Naive B cell (primary cell): ENCODE measurements around the gene MAN1C1. TPM values are rescaled to one million over a fixed set of nuclear protein-coding genes. Genes with fewer than 3 reads are reported as not detected.
A peak's percentile ranks its signal among the peaks of the same experiment; 100 is the strongest.

Source experiments
- ATAC-seq, 2 donors: fragments of 150-1000 bp; cut with Tn5 transposase; 2 replicates each; pipeline ENCODE4 v1.10.0; 2021; ENCODE audit warnings: low read depth in 2 of 2, mild to moderate bottlenecking in 2 of 2, moderate library complexity in 2 of 2
- DNase-seq: peaks from one replicate; pipeline ENCODE4 v3.0.0; 2022
- H3K27ac Mint-ChIP-seq, 6 donors: one replicate each; pipeline ENCODE4 v1.8.0; 2020 to 2022; ENCODE audit warnings: mild to moderate bottlenecking in 6 of 6, mixed read lengths in 6 of 6, moderate library complexity in 5 of 6, inconsistent platforms in 2 of 6
- H3K27me3 Mint-ChIP-seq, 3 donors: one replicate each; pipeline ENCODE4 v1.8.0; 2021 to 2022; ENCODE audit warnings: mixed read lengths in 3 of 3, mild to moderate bottlenecking in 1 of 3
- H3K36me3 Mint-ChIP-seq, 2 donors: one replicate each; pipeline ENCODE4 v1.8.0; 2020 to 2022; ENCODE audit warnings: mixed read lengths in 2 of 2, inconsistent platforms in 1 of 2, mild to moderate bottlenecking in 1 of 2
- H3K4me1 Mint-ChIP-seq, 3 donors: one replicate each; pipeline ENCODE4 v1.8.0; 2020 to 2022; ENCODE audit warnings: mixed read lengths in 3 of 3, inconsistent platforms in 1 of 3, mild to moderate bottlenecking in 1 of 3, moderate library complexity in 1 of 3
- H3K4me3 Mint-ChIP-seq, 8 donors: one replicate each; pipeline ENCODE4 v1.8.0; 2020 to 2022; ENCODE audit warnings: mild to moderate bottlenecking in 8 of 8, mixed read lengths in 8 of 8, moderate library complexity in 8 of 8, inconsistent platforms in 2 of 8
- H3K9me3 Mint-ChIP-seq, 7 donors: one replicate each; pipeline ENCODE4 v1.8.0; 2020 to 2022; ENCODE audit warnings: mixed read lengths in 7 of 7, mild to moderate bottlenecking in 5 of 7, inconsistent platforms in 2 of 7, moderate library complexity in 1 of 7
- polyA plus RNA-seq, 6 donors: library from polyadenylated mRNA; unstranded; fragments of 300-500 nt; fragmentation: Illumina TruSeq; gene quantifications; one replicate each; pipeline ENCODE4 v1.2.3, GENCODE V29; 2021; ENCODE audit warnings: low read depth in 6 of 6

The MAN1C1 gene
- polyA plus RNA-seq, 6 donors from 2014 or later, result 0.16 to 0.52 (median 0.44) TPM; not detected in 3

DNA sequence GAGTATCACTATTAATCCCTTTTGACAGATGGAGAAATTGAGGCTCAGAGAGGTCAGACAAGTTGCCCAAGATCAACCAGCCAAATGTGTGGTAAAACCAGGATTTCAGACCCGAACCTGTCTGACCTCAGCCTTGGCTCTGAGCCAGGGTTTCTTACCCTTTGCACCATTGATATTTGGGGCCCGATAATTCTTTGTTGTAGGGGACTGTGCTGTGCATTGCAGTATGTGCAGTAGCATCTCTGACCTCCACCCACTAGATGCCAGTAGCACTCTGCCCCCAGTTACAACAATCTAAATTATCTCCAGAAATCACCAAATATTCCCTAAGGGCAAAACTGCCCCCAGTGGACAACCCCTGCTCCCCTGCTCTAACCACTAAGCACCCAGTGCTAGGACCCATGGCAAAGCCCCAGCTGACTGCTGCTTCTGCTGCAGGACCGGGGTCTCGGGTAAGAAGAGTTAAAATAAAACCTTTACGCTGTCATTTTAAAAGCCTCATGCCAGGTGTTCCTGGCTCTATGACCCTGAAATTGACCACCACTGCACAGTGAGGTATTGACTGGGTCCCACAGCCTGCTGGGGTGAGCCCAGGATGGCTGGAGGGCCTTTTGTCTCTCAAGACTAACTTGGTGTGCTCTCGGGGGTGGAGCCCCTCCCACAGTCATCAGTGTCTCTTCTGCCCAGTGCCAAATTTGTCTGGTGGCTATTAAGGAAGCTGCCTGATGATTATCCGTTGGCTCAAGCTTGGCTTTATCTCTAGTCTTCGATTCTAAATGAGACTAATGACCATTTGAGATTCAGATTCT, 5.6 kb upstream of the MAN1C1 start:
- Mint-ChIP-seq H3K9me3 (no peaks in the 10 kb centered on the region), H3K27me3 (peaks cover 16 to 26% (median 23%) of the 10 kb centered on the region in 3 donors), H3K4me1 (peaks cover 12 to 19% (median 17%) of the 10 kb centered on the region in 3 donors), H3K27ac (no peak overlapping the region), H3K4me3 (no peak overlapping the region), H3K36me3 (no peaks in the 10 kb centered on the region)
- DNase-seq (no peak), ATAC-seq (no peak)

DNA sequence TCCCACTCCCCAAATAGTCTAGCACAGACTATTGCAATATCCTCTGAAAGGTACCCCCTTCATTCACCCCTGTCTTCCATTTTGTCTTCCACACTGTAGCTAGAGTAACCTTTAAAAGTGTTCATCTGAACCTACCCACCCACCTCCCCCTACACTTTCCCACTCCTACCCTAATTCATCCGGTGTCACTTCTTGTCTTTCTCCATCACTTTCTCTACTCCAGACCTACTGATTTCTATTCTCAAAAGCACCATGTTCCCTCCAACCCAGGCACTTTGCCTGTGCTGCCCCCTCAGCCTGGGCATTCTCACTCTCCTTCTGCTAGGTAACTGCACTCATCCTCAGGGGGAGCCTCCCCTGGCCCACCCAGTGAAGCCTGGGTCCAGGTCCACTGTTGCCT, 4.7 kb upstream of the MAN1C1 start:
- Mint-ChIP-seq H3K27ac (peak overlapping the region in 2 of 6 donors; percentile 2 to 30), H3K36me3 (no peaks in the 10 kb centered on the region), H3K9me3 (no peaks in the 10 kb centered on the region), H3K4me3 (no peak overlapping the region), H3K4me1 (peaks cover 12 to 19% (median 17%) of the 10 kb centered on the region in 3 donors), H3K27me3 (peaks cover 14 to 23% (median 23%) of the 10 kb centered on the region in 3 donors)
- ATAC-seq (no peak), DNase-seq (no peak)

DNA sequence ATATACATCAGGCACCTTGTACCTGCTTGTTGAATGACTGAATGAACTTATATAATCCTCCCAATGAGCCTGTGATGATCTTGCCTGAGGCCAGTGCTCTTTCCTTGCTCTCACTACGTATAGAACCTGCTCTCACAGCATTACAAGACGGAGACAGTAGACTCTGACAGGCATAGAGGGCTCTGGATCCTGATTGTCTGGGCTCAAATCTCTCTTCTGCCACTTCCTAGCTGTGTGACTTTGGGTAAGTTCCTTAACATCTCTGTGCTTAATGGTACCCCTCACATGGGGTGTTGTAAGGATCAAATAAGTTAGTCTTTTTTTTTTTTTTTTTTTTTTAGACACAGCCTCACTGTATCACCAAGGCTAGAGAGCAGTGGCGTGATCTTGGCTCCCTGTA, 4.2 kb upstream of the MAN1C1 start:
- Mint-ChIP-seq H3K9me3 (no peaks in the 10 kb centered on the region), H3K4me3 (no peak overlapping the region), H3K27me3 (peaks cover 14 to 23% (median 23%) of the 10 kb centered on the region in 3 donors), H3K4me1 (peaks cover 12 to 19% (median 17%) of the 10 kb centered on the region in 3 donors), H3K27ac (no peak overlapping the region), H3K36me3 (no peaks in the 10 kb centered on the region)
- ATAC-seq (no peak), DNase-seq (no peak)

DNA sequence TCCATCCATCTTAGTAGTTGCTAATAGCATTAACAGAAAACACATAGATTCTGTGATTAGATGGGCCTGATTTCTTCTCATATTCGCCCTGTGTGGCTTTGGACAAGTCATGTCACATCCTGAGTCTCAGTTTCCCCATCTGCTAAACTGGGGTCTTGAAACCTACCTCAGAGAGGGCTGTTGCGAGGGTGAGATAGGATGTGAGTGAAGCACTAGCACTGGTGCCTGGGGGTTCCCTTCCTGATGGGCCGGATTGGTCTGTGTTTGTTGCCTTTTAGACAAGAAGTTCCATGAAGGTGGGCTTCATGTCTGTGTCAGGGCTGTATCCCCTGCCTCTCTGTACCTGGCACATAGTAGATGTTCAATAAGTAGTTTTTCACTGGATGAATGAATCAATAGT, 3.5 kb upstream of the MAN1C1 start:
- Mint-ChIP-seq H3K27ac (no peak overlapping the region), H3K27me3 (peaks cover 15 to 24% (median 23%) of the 10 kb centered on the region in 3 donors), H3K36me3 (no peaks in the 10 kb centered on the region)

DNA sequence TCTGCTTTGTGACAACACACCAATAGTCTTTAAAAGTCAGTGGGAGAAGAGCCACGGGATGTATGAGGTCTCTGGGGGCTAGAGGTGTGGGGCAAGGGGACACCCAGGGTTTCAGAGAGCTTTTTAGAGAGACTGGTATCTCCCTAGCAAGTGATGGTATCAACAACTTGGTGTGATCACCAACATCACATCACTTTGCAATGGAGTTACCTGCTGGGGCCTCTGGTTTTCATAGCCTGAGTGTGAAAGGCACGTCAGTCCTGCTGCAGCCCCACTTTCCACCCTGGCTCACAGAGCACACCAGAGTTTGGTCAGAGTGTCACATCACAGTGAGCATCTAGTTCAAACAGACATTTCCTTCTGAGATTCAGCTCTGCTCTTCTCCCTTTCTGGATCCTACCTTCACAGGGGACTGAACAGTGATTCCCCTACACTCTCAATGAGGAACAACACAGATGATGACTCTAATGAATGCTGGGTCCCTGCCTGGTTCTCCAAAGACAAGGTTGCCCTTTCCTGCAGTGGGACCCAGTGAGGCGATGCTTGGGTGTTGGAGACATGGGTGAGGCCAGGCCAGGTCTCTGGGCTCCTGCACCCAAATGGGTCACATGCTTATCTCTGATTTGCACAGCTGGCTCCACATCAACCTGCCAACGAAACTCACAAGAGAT, 2.0 kb upstream of the MAN1C1 start:
- H3K27ac Mint-ChIP-seq, result peak overlapping the region in 1 of 6 donors; percentile 56
- no peaks in the 10 kb centered on the region for H3K36me3 Mint-ChIP-seq

More for the DNA sequence above, 3.5 kb upstream of the MAN1C1 start:
- ATAC-seq, result no peak
- H3K9me3 Mint-ChIP-seq, result no peaks in the 10 kb centered on the region
- H3K4me1 Mint-ChIP-seq, result peaks cover 12 to 20% (median 18%) of the 10 kb centered on the region in 3 donors
- no peak for DNase-seq
- peak overlapping the region in 1 of 8 donors; percentile 67 for H3K4me3 Mint-ChIP-seq

DNA sequence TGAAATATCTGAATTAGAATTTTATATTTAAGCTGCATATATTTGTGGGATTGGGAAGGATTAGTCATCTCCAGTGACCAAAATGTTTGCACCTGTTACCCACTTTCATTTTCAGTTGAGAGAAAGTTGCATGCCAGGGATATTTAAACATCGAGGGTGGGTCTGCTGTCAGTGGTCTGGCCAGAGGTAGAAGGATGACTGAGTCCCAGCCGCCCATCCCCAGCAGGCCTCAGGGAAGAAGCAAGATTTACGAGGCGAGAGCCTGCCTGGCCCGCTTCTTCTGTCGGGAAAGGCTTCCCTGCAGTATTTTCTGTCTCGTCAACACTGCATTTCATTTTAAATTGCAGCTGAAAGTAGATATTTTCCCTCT, 1.4 kb upstream of the MAN1C1 start:
- ATAC-seq (no peak), DNase-seq (no peak)
- H3K27me3 Mint-ChIP-seq, result peaks cover 19 to 43% (median 36%) of the 10 kb centered on the region in 3 donors
- H3K4me3 Mint-ChIP-seq, result peak overlapping the region in 7 of 8 donors; percentile 40 to 87 (median 70)
- H3K36me3 Mint-ChIP-seq, result no peaks in the 10 kb centered on the region
- H3K9me3 Mint-ChIP-seq, result no peaks in the 10 kb centered on the region
- H3K4me1 Mint-ChIP-seq, result peaks cover 21 to 34% (median 26%) of the 10 kb centered on the region in 3 donors
- peak overlapping the region in 2 of 6 donors; percentile 6 to 13 for H3K27ac Mint-ChIP-seq

More for the DNA sequence above, 2.0 kb upstream of the MAN1C1 start:
- no peak for ATAC-seq
- Mint-ChIP-seq H3K27me3 (peaks cover 17 to 39% (median 30%) of the 10 kb centered on the region in 3 donors), H3K4me3 (peak overlapping the region in 7 of 8 donors; percentile 40 to 87 (median 70)), H3K4me1 (peaks cover 21 to 29% (median 26%) of the 10 kb centered on the region in 3 donors), H3K9me3 (no peaks in the 10 kb centered on the region)
- DNase-seq, result no peak

DNA sequence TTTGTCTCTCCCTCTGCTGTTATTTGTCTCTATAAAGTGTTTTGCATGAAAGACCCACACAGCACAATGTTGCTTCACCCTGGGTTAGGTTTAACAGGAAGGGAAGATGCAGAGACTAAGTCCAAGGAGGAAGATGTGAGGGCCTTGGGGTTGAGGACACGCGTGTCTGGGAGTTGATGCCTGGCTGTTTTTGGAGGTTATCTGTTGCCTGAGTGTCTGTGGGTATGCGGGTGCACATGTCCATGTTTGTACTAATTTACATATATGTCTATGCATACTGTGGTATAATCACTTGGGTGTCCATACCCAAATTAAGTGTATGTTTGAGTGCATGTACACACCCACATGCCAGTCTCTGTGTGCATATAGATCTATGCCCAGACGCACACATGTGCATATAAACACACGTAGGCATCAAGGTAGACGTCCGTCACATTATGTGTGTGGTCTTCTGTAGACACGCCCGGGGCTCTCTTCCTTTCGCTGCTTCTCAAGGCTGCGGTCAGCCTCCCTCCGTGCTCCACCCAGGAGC, 962 bp upstream of the MAN1C1 start:
- Mint-ChIP-seq H3K27me3 (peaks cover 22 to 43% (median 40%) of the 10 kb centered on the region in 3 donors), H3K9me3 (no peaks in the 10 kb centered on the region), H3K4me1 (peaks cover 21 to 38% (median 26%) of the 10 kb centered on the region in 3 donors), H3K36me3 (no peaks in the 10 kb centered on the region), H3K4me3 (peak overlapping the region; percentile 68 to 87 (median 76)), H3K27ac (peak overlapping the region in 4 of 6 donors; percentile 2 to 60 (median 26))
- ATAC-seq (no peak), DNase-seq (no peak)

DNA sequence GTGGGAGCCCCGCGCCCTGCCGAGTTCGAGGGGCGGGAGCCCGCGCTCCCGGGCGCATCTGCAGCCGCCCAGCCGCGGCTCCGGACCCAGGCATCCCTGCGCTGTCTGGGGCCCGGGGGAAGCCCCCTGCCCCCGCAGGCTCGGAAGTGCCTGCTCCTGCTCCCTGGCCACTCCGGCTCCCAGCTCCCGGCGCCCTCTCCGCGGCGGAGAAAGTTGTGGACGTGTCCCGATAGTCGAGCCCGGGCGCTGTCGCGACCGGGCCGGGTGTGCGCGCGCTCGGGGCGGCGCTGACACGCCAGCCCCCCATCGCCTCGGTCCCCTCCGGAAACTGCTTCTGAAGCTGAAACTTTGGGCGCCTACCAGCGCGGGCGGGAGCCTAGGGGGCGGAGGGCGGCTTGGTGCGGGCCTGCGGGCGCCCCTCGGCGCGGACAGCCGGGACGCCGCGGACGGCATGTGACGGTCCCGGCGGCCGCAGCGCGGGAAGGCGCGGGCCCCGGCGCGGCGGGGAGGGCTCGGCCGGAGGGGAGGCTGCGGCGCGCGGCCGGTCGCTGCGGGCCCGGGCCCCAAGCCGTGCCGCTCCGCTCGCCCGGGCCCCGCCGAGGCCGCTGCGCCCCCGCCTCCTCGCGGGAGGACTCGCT, 515 bp downstream of the MAN1C1 start:
- Mint-ChIP-seq H3K4me3 (peak overlapping the region in 6 of 8 donors; percentile 43 to 87 (median 66)), H3K27ac (peak overlapping the region in 1 of 6 donors; percentile 37), H3K27me3 (peaks cover 25 to 44% (median 43%) of the 10 kb centered on the region in 3 donors), H3K36me3 (no peaks in the 10 kb centered on the region), H3K4me1 (peaks cover 21 to 38% (median 26%) of the 10 kb centered on the region in 3 donors), H3K9me3 (no peaks in the 10 kb centered on the region)
- peak; percentile 17 for DNase-seq
- ATAC-seq, result peak; percentile 7 to 8

DNA sequence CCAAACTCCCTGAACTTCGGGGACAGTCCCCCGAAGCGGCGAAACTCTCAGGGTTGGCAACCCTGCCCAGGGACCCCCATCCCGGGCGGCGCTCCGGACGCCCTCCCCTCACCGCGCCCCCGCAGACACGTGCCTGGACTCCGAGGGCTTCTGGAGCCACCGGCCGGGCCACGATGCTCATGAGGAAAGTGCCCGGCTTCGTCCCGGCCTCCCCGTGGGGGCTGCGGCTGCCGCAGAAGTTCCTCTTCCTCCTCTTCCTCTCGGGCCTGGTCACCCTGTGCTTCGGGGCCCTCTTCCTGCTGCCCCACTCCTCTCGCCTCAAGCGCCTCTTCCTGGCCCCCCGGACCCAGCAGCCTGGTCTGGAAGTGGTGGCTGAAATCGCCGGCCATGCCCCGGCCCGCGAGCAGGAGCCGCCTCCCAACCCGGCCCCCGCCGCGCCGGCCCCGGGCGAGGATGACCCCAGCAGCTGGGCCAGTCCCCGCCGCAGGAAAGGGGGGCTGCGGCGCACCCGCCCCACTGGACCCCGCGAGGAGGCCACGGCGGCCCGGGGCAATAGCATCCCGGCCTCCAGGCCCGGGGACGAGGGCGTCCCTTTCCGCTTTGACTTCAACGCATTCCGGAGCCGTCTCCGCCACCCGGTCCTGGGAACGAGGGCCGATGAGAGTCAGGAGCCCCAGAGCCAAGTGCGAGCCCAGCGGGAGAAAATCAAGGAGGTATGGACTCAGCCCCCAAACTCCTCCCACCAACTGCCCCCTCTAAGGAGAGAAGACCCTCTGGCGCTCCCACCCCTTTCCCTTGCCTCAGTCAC, 1.2 kb downstream of the MAN1C1 start:
- ATAC-seq (no peak), DNase-seq (peak; percentile 17)
- Mint-ChIP-seq H3K36me3 (no peaks in the 10 kb centered on the region), H3K27me3 (peaks cover 23 to 48% (median 47%) of the 10 kb centered on the region in 3 donors), H3K27ac (peak overlapping the region in 2 of 6 donors; percentile 19 to 37), H3K9me3 (no peaks in the 10 kb centered on the region), H3K4me3 (peak overlapping the region; percentile 68 to 92 (median 86)), H3K4me1 (peaks cover 21 to 38% (median 26%) of the 10 kb centered on the region in 3 donors)

DNA sequence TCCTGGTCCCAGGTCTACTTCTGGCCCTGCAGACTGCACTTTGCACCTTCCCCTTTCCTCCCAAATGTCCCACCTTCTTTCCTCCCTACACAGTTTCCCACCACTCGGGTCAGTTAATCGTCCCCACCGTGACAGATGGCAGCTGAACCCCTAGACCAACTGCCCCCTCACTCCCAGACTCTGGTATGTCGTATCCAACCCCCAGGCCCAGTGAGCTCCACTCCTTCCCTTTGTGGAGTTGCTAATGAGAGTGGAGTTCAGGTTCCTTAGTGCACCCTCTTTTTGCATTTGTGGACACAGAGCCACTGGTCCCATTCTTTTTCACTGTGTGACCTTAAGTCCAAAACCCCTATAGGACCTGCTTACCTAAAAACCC, 1.8 kb downstream of the MAN1C1 start:
- peak overlapping the region; percentile 68 to 92 (median 86) for H3K4me3 Mint-ChIP-seq
- H3K27me3 Mint-ChIP-seq, result peaks cover 25 to 54% (median 53%) of the 10 kb centered on the region in 3 donors
- no peaks in the 10 kb centered on the region for H3K36me3 Mint-ChIP-seq
- H3K4me1 Mint-ChIP-seq, result peaks cover 21 to 38% (median 26%) of the 10 kb centered on the region in 3 donors
- H3K27ac Mint-ChIP-seq, result peak overlapping the region in 1 of 6 donors; percentile 37
- ATAC-seq (no peak), DNase-seq (no peak)
- H3K9me3 Mint-ChIP-seq, result no peaks in the 10 kb centered on the region

DNA sequence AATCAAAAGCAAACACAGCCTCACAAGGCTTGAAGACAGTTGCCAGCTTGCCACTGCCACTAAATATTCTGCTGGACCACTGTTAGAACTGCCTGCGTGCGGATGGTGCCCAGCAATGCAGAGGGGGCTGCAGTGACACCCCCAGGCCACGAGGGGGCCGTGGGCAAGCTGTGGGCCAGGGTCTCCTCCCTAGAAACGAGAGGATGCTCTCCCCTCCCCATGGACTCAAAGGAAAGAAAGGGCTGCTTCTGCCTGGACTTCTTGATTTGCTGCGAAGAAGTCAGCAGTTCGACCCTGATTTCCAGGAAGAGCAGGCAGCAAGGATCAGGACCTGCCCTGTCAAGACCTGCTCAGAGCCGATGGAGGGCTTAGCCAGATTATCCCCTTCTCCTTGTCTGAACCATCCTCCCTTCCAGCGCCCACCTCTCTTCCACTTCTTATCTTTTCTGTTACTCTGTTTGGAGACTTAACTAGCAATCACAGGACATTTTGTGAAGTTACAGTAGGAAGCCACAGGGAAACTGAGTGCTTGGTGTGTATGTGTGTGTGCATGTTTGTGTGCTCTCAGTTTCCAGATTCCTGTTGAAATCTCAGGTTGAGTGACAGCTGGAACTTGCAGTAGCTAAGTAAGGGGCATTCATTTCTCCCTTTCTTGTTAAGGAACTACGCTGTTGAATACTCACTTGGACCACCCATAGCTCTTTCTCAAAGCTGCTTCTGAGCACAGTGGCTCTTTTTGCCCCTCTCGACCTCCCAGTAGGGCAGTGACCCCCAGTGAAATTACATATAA, 2.7 kb downstream of the MAN1C1 start:
- Mint-ChIP-seq H3K9me3 (no peaks in the 10 kb centered on the region), H3K27ac (no peak overlapping the region), H3K4me3 (peak overlapping the region in 6 of 8 donors; percentile 18 to 92 (median 78)), H3K36me3 (no peaks in the 10 kb centered on the region), H3K4me1 (peaks cover 21 to 38% (median 26%) of the 10 kb centered on the region in 3 donors), H3K27me3 (peaks cover 32 to 60% (median 54%) of the 10 kb centered on the region in 3 donors)
- ATAC-seq (no peak), DNase-seq (peak; percentile 36)

DNA sequence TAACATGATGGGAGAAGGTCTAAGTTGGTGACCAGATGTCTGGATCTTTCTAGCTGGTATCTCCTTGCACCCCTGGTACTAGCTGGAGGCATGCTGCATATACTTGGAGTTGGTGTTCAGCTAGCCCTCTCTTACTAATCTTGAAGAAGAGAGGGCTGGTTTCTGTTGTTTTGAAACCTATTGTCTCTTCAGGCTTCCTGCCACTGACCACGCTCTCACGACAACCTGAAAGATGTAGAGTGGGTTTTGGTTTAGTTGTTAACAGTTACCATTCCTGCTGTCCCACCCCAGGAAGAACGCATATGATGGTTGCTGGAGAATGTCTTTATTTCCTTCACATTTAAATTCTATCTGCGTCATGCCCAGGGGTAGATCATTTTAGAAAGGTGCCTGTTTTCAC, 3.6 kb downstream of the MAN1C1 start:
- Mint-ChIP-seq H3K27ac (peak overlapping the region in 1 of 6 donors; percentile 49), H3K27me3 (peaks cover 39 to 63% (median 57%) of the 10 kb centered on the region in 3 donors), H3K4me1 (peaks cover 20 to 33% (median 21%) of the 10 kb centered on the region in 3 donors), H3K4me3 (peak overlapping the region in 1 of 8 donors; percentile 68), H3K36me3 (no peaks in the 10 kb centered on the region), H3K9me3 (no peaks in the 10 kb centered on the region)
- ATAC-seq (no peak), DNase-seq (no peak)
